GM21786 (cell line): ENCODE results near the gene ZNF722.
"Not testable (repeated sequence)": the region's sequence is repeated elsewhere in the genome, so short reads cannot be mapped to it uniquely, and the experiment has no call there.

Experiments
- ATAC-seq: cut with Tn5 transposase; IDR thresholded peaks from one replicate; pipeline ENCODE4 v1.9.1; 2021; ENCODE audit not compliant: unreplicated experiment

ZNF722 gene

GRCh38 chr7:63998549-63998948 lies at the start of gene ZNF722:
Gene ZNF722, plus strand, starts transcription at chr7:63998849. Its CDS starts 113 bp downstream, at chr7:63998962.
- ATAC-seq, result no peak

GRCh38 chr7:63953181-63953580 lies 45.5 kb upstream of the ZNF722 start:
- no peak for ATAC-seq

- ATAC-seq, result no peak
Measured at GRCh38 chr7:63968629-63969028, 30.0 kb upstream of the ZNF722 start.

GRCh38 chr7:64015496-64015895 lies 16.8 kb downstream of the ZNF722 start:
- not testable (repeated sequence) for ATAC-seq

- ATAC-seq, result no peak
Measured at GRCh38 chr7:64035388-64035787, 36.7 kb downstream of the ZNF722 start.

- no peak for ATAC-seq
Measured at GRCh38 chr7:64037095-64037494, 38.4 kb downstream of the ZNF722 start.

GRCh38 chr7:64045301-64046040 lies 46.8 kb downstream of the ZNF722 start, which contains the start of gene ZNF727:
Gene ZNF727, plus strand, starts transcription at chr7:64045434. Its CDS starts 188 bp downstream, at chr7:64045622.
- no peak for ATAC-seq

- ATAC-seq, result no peak
Measured at GRCh38 chr7:64046041-64046389, 47.4 kb downstream of the ZNF722 start.
